Fibroblast of skin of left quadriceps (primary cell): ENCODE results near the gene ACP5.
"Not testable (repeated sequence)": the region's sequence is repeated elsewhere in the genome, so short reads cannot be mapped to it uniquely, and the experiment has no call there.

Experiments used
- DNase-seq, 2 experiments: peaks; one replicate each; pipeline ENCODE4 v3.0.0-alpha.2; 2013; ENCODE audit warnings: low read depth in 2 of 2

The ACP5 gene

DNA sequence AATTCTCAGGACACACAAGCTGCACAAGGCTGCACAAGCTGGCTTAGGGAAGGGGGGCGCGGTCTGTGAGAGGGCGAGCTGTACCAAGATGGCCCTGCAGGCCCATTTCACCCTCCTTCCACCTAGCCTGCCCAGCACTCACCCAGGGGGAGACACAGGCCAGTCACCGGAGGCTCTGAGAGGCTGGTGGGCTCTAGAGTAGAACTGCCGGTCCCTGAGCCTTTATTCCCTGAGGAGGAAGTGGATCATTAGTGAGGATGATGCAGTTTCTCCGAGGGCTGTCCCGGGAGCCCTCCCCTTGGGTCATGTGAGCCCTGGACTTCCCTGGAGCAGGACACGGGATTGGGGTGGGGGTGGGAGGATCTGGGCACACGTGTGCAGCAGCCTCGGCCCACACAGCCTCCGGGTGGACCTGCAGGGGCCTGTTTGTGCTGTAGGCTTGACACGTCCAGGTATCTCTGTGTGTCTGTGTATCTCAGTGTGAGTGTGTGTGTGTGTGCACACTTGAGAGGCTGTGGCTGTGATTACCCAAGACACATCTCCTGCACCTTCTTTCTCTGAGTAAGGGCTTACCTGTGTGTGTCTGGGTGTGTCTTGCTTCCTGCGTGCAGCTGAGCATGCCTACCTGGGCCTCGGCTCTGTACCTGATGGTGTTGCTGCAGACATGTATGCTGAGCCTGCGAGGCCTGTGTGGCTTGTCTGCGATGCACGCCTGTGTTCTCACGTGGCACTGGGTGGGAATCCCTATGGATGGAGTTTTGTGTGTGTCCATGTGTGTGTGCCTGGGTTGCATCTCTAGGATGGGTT is at the start of gene ACP5:
Gene ACP5 (minus strand): TSS at position 195 of the 807 bp plus-strand sequence. CDS start 328 bp downstream, outside the sequence.
- no peak for DNase-seq

DNA sequence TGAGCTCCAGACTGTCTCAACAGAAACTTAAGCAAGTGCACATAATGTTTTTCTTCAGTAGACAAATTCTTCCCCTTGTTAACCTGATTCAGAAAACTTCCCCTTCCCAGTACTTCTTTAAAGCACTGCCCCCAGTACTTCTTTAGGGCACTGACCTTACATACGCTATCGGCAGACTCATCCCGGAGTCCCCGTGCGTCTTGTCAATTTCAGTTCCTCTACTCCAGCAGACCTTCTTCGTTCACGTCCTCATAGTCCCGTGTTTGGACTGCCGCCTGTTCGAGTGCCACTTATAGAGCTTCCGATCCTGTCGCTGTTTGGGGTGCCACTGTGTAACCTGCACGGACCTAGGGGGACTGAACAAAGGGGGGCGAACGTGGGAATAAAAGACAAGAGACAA is 48.8 kb upstream of the ACP5 start:
- no peak for DNase-seq

DNA sequence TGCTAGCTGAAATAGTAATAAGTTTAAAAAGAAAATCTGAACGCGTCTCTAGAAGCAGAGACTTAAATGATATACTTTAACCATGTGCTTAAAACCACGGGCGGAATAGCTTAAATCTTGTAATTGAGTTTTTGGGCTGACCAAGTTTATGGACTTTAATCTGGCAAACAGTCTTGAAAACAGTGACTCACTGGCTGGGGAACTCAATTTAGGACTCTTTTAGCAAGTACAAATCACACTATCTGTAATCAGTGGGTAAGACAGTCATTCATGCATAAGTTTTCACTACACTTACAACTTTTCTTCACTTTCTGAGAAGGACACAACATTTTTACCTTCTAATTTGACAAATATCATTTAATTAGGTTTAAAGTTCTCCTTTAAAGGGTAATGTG is 46.6 kb upstream of the ACP5 start:
- DNase-seq = no peak

DNA sequence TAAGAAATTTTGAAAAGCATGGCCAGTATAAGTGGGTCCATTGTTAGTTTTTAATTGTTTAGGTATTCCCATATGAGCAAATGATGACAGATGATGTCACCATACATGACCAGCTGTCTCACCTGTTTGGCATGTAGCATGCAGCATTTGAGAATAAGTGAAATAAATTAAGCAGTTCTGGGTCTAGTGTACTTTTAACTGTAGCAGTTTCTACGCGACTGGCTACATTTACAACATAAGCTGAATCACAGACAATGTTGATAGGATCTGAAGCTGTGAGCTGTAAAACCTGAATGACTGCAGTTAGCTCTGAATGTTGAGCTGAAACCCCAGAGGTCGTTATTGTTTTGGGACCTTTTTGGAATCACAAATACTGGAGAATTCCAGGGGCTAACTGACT is 45.0 kb upstream of the ACP5 start:
- DNase-seq = not testable (repeated sequence)

DNA sequence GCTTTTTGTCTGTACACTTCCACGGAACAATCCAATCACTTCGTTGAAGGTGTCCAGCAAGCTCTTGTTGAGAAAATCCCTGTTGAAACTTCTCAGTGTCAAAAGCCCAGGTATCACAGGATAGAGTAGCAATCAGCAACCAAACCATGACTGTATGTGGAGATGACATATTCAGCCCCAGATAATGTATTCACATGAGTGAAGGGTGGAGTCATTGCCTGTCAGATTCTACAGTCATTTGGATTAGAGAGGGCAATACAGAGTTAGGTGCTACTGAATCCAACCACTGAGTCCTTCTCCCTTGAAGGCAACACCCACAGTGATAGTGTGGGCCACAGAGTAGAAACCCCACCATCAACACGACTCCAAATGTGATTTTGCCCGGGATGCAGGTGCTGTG is 43.1 kb upstream of the ACP5 start:
- no peak for DNase-seq

DNA sequence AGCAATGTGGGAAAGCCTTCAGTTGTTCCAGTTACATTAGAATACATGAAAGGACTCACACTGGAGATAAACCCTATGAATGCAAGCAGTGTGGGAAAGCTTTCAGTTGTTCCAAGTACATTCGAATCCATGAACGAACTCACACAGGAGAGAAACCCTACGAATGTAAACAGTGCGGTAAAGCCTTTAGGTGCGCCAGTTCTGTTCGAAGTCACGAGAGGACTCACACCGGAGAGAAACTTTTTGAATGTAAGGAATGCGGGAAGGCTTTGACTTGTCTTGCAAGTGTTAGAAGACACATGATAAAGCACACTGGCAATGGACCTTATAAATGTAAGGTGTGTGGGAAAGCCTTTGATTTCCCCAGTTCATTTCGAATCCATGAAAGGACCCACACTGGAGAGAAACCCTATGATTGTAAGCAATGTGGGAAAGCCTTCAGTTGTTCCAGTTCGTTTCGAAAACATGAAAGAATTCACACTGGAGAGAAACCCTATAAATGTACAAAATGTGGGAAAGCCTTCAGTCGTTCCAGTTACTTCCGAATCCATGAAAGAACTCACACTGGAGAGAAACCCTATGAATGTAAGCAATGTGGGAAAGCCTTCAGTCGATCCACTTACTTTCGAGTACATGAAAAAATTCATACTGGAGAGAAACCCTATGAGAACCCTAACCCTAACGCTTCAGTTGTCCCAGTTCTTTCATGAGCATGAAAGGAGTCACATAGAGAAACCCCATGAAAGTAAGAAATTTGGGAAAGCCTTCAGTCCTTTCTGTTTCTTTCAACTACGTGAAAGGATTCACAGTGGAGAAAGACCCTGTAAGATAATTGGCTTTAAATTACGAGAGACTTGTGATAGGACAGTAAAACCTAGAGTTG is 40.0 kb upstream of the ACP5 start:
- DNase-seq = no peak

DNA sequence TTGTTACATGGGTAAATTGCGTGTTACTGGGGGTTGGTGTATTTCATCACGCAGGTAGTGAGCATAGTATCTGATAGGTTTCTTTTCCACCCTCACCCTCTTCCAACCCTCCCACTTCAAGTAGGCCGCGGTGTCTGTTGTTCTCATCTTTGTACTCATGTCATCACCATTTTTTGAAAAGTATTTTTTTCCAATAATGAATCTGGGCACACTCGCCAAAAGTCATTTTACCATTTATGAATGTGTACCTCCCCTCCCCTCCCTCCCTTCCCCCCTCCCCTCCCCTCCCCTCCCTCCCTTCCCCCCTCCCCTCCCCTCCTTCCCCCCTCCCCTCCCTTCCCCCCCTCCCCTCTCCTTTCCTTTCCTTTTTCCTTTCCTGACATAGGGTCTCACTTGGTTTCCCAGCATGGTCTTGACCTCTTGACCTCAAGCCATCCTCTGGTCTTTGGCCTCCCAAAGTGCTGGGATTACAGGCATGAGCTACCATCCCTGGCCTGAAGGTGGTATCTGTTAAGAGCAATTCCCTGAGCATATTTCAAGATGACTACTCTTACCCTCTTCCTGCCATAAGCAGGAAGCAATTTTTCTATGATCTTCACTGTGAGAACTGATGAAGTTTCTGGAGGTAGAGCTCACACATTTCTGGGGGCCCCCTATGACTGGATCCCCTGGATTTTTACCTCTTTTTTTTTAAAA is 35.5 kb upstream of the ACP5 start:
- no peak for DNase-seq

DNA sequence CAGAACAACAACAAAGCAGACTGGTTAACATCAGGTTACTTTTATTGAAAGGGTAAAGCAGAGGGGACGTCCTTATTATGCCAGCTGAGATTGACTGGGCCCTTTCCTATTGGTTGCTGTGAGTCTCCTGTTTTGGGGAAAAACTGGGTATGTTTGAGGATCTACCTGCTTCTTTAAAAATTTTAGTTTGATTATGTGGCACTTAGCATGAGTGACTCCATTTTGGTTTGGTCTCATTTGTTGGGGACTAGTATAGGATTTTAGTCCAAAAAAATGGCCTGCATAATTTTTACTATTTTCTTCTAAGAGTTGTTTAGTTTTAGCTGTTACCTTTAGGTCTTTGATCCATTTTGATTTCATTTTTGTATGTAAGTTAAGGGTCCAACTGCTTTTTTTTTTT is 34.3 kb upstream of the ACP5 start:
- no peak for DNase-seq

DNA sequence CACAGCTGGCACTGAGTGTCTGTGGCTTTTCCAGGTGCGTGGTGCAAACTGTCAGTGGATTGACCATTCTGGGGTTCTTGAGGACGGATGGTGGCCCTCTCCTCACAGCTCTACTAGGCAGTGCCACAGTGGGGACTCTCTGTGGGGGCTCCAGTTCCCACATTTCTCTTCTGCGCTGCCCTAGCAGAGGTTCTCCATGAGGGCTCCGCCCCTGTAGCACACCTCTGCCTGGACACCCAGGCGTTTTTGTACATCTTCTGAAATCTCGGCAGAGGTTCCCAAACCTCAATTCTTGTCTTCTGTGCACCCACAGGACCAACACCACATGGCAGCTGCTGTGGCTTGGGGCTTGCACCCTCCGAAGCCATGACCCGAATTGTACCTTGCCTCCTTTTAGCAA is 29.0 kb upstream of the ACP5 start:
- DNase-seq = no peak

DNA sequence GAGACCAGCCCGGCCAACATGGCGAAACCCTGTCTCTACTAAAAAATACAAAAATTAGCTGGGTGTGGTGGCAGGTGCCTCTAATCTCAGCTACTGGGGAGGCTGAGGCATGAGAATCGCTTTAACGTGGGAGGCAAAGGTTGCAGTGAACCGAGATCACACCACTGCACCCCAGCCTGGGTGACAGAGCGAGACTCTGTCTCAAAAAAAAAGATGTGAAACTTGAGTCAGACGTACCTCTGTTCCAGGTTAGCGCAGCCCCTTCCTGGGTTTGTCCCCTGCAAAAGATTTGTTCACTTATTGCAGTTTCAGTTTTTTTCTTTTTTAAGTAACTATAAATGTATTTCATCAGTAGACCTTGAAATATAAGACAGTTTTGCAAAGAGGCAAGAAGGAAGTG is 22.3 kb upstream of the ACP5 start:
- DNase-seq = not testable (repeated sequence)

DNA sequence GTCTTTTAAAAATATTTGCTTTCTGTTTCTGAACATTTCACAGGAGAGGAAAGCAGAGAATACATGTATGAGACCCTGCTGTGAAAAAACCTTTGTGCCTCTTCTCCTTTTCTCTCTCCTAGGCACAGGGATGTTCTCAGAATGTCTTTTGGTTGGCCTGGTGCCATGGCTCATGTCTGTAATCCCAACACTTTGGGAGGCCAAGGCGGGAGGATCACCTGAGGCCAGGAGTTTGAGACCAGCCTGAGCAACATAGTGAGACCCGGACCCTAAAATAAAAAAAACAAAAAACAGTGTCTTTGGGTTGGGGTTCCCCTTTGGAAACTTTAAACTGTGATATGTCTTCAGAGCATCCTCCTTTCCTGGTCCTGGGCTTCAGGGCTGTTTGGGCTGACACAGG is 21.3 kb upstream of the ACP5 start:
- no peak for DNase-seq

DNA sequence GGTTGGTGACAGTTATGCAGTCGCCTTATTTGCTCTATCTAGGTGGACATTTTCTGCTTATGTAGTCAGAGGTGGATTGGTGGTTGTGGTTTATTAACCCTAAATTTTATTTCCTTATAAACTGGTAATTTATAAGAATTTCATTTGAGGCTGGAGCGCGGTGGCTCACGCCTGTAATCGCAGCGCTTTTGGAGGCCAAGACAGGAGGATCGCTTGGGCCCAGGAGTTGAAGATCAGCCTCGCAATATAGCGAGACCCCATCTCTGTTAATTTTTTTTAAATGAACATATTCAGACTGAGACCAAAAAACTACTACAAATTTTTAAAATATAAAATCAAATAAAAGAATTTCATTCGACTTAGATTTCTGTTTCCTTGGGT is 20.6 kb upstream of the ACP5 start:
- no peak for DNase-seq

DNA sequence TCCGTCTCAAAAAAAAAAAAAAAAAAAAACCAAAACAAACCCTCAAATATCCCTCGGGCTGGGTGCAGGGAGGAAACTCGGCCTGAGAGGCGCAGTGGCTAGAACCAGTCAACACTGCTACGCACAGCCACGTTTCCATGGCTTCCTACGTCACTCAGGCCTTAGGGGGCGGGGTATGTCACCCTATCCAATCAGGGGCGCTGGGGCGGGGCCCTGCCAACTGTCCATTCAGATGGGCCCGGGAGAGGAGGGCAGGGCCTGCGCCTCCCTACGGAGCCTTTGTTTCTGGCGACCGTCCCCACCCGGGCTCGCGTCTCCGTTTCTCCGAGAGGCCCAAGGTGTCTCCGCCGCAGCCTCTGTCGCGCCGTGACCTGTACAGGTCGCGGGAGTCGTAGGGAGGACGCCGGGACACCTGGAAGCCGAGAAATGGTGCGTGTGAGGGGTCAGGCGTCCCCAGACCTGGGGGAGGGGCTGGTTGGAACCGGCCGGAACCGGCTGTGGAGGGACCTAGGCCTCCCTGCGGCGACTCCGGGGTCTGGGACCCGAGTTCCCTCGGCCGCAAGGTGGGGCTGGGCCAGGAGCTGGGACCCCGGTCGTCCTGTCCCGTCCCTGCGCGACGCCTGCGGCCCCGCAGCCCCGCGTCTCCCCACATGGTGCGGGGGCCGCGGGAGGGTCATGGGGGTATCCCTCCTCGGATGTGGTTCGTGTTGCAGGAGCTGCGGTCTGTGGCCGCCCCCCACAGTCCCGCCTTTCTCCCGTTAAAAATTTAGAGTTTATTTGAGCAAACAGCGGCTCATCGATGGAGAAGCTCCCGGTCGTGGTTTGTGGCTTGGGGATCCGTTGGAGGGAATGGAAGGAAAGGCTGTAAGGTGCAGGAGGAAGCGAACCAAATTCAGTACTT is 20.0 kb upstream of the ACP5 start, which contains the start of gene ZNF627:
Gene ZNF627 (plus strand): TSS at position 282 of the 901 bp plus-strand sequence. CDS start 145 bp downstream, at position 427.
- peak; percentile 95 to 96 for DNase-seq

DNA sequence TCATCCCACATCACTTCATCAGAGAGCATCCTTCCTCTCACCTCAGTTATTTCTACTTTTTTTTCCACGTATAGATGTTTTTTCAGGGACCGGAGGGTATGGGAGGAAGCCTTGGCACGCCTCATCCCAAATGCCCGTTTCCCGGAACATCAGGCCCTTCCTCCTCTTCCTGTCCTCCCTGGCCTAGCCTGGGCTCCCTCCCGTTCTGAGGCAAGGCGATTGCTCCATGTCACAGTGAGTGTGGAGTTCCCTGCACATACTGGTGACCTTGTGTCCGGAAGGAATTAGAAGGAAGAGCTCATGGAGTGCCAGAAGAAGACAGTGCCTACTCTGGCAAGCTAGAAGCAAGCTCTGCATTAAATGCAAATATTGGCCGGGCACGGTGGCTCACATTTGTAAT is 18.7 kb upstream of the ACP5 start:
- no peak for DNase-seq

DNA sequence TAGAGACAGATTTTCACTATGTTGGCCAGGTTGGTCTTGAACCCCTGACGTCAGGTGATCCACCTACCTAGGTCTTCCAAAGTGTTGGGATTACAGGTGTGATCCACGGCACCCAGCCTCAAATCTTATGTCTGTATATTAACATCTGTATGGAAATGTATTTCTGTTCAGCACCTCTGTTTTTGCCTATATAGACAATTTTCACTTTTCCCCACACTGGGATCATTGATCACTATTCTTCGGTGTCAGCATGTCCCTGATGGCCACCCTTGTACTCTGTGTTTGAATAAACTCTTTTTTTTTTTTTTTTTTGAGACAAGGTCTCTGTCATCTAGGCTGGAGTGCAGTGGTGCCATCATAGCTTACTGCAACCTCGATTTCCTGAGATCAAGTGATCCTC is 16.6 kb upstream of the ACP5 start:
- no peak for DNase-seq

DNA sequence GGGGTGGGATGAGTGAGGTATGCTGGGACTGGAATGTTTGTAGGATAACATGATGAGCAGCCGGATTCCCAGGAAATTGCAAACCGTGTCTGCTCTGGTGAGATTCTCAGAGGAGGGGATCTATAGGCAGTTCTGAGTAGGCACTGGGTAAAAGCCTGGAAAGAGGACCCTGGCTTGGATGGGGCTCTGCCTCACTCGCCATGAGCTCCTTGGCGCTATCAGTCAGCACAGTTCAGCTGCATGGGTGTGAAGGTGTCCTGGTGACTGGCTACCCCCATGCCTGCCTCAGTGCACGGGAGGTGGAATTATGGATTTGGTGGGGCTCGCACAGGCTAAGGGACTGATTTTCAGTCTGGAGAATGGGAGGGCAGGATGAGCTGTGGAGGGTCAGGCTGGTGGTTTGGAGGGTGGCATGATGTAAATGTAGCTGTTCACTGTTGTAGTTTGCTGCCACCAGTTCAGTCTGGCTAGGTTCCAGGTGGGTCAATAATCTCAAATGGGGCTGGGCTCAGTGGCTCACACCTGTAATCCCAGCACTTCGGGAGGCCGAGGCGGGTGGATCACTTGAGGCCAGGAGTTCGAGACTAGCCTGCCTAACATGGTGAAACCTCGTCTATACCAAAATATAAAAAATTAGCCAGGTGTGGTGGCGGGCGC is 10.7 kb upstream of the ACP5 start:
- no peak for DNase-seq

DNA sequence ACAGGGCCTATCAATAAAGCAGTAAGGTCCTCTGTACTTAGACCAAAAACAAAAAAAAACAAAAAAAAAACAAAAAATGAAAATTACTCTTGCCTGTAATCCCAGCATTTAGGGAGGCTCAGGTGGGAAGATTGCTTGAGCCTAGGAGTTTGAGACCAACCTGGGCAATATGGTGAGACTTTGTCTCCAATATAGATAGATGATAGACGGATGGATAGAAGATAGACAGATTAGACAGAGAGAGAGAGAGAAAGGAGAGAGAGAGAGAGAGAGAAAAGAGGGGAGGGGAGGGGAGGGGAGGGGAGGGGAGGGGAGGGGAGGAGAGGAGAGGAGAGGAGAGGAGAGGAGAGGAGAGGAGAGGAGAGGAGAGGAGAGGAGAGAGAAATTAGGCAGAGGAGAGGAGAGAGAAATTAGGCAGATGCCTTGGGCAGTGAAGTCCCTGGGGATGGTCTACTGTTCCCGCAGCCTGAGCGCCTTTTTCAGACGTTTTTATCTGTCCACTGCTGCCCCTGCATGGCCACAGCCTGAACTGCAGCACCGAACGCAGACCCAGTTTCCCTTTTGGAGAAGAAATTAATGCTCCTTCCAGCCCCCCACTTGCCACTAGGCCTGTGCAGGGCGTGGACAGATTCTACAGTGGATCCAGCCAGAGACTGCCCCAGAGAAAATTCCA is 10.0 kb upstream of the ACP5 start:
- peak; percentile 24 to 32 for DNase-seq

DNA sequence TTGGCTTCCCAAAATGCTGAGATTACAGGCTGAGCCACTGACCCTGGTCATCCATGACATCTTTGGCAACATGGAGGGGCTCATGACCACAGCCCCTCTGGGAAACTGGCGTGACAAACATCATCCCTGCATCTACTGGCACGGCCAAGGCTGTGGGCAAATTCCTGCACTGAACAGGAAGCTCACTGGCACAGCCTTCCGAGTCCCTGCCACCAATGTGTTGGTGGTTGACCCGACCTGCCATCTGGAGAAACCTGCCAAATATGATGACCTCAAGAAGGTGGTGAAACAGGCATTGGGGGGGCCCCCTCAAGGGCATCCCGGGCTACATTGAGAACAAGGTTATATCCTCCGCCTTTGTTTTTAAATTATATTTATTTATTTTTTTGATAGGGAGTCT is 8.9 kb upstream of the ACP5 start:
- DNase-seq = no peak

DNA sequence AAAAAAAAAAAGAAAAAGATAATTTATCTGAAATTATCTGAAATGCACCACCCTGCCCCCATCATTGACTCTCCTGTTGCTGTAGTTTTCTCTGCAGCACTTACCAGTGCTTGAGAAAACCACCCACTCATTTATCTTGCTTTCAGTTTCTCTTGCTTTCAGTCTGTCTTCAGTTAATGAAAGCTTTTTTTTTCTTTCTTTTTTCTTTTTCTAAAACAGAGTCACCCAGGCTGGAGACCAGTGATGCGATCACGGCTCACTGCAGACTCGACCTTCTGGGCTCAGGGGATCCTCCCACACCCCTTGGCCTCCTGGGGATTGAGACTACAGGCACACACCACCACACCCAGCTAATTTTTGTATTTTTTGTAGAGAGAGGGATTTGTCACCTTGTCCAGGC is 4.3 kb upstream of the ACP5 start:
- no peak for DNase-seq

DNA sequence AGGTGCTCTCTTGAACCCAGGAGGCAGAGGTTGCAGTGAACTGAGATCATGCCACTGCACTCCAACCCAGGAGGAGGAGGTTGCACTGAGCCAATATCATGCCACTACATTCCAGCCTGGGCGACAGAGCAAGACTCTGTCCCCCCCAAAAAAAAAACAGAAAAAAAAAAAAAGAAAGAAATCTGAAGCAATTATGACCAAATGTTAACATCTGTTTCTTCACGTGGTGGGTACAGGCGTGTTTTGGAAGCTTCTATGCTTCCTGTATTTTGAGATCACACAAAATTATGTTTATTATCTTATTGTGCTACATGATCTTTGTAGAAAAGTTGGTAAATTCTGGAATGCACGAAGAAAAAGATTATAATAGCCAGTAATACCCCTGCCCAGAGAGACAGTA is 2.7 kb upstream of the ACP5 start:
- DNase-seq = no peak
